H1 (cell line): ENCODE data around the gene NNMT. TPM values are rescaled to one million over a fixed set of nuclear protein-coding genes. Genes with fewer than 3 reads are reported as not detected.

ENCODE experiments used
- CTCF ChIA-PET: fragments of 300-600 bp; sonication (Branson Sonifier 250); formaldehyde crosslinking; loops from one replicate; lab custom pipeline; 2021; ENCODE audit not compliant: partially characterized antibody; lab: Charles Lee
- POLR2A ChIA-PET: fragments of 300-600 bp; sonication (Branson Sonifier 250); formaldehyde crosslinking; loops from one replicate; lab custom pipeline; 2021; ENCODE audit warnings: inconsistent platforms; ENCODE audit not compliant: partially characterized antibody; lab: Charles Lee
- DNase-seq, 2 experiments: peaks; one replicate each; pipeline versions ENCODE4 v3.0.0 to v3.0.0-alpha.2; 2010 to 2022; ENCODE audit warnings: low spot score in 2 of 2, low read depth in 1 of 2, mixed read lengths in 1 of 2
- FAIRE-seq: peaks from 2 replicates; lab custom pipeline; 2011; peaks lifted over from hg19 to GRCh38; lab: Jason Lieb, UNC
- H2AFZ ChIP-seq: 2 replicates; pipeline ENCODE4 v1.8.1; 2012; ENCODE audit warnings: low read length, inconsistent platforms
- H2AK5ac ChIP-seq: 2 replicates; pipeline ENCODE4 v1.6.1; 2013; ENCODE audit warnings: low read depth, low read length
- H2BK120ac ChIP-seq: replicated peaks from 2 replicates; pipeline ENCODE3; 2013; ENCODE audit warnings: low read depth, low read length, inconsistent platforms
- H2BK12ac ChIP-seq: 2 replicates; pipeline ENCODE4 v1.6.1; 2013; ENCODE audit warnings: low read depth, low read length
- H2BK15ac ChIP-seq: 2 replicates; pipeline ENCODE4 v1.6.1; 2013; ENCODE audit warnings: low read length
- H2BK20ac ChIP-seq: 2 replicates; pipeline ENCODE4 v1.6.1; 2013; ENCODE audit warnings: low read length
- H2BK5ac ChIP-seq: 2 replicates; pipeline ENCODE4 v1.6.1; 2013; ENCODE audit warnings: low read depth, low read length
- H3K14ac ChIP-seq: 2 replicates; pipeline ENCODE4 v1.6.1; 2013; ENCODE audit warnings: inconsistent platforms; ENCODE audit not compliant: insufficient read length
- H3K18ac ChIP-seq: 2 replicates; pipeline ENCODE4 v1.6.1; 2013; ENCODE audit warnings: low read length; ENCODE audit errors: extremely low read depth
- H3K23ac ChIP-seq: 2 replicates; pipeline ENCODE4 v1.6.1; 2013; ENCODE audit warnings: inconsistent platforms; ENCODE audit not compliant: insufficient read length
- H3K23me2 ChIP-seq: 2 replicates; pipeline ENCODE4 v1.6.1; 2013; ENCODE audit warnings: low read depth, low read length
- H3K27ac ChIP-seq: 2 replicates; pipeline ENCODE4 v1.6.1; 2011; ENCODE audit warnings: low read depth, low read length, inconsistent platforms
- H3K27me3 ChIP-seq, 4 experiments: replicated peaks in 1 of 4; 1 replicate in 1 of 4; 2 replicates in 3 of 4; pipeline versions ENCODE4 v1.6.1 to v1.8.1; 2011 to 2013; ENCODE audit warnings: low read length in 3 of 4, mild to moderate bottlenecking in 3 of 4, inconsistent platforms in 2 of 4, mixed read lengths in 2 of 4, moderate library complexity in 1 of 4; ENCODE audit not compliant: control insufficient read depth in 3 of 4, insufficient read depth in 3 of 4; ENCODE audit errors: extremely low read depth in 1 of 4
- H3K36me3 ChIP-seq, 4 experiments: 2 replicates each; pipeline versions ENCODE4 v1.6.1 to v1.8.1; 2011 to 2013; ENCODE audit warnings: mild to moderate bottlenecking in 4 of 4, low read length in 3 of 4, moderate library complexity in 2 of 4, control low read depth in 1 of 4, inconsistent platforms in 1 of 4; ENCODE audit not compliant: insufficient read depth in 4 of 4, control insufficient read depth in 2 of 4
- H3K4ac ChIP-seq: replicated peaks from 2 replicates; pipeline ENCODE3; 2013; ENCODE audit warnings: low read length, low read depth, mixed read lengths, inconsistent platforms; ENCODE audit not compliant: insufficient read length
- H3K4me1 ChIP-seq, 4 experiments: replicated peaks in 1 of 4; 1 replicate in 1 of 4; 2 replicates in 3 of 4; pipeline versions ENCODE4 v1.6.1 to v1.8.1; 2011 to 2013; ENCODE audit warnings: low read length in 3 of 4, inconsistent platforms in 2 of 4, mixed read lengths in 1 of 4; ENCODE audit not compliant: insufficient read depth in 4 of 4, control insufficient read depth in 3 of 4
- H3K4me2 ChIP-seq, 2 experiments: 2 replicates each; pipeline versions ENCODE4 v1.6.1 to v1.8.1; 2011 to 2013; ENCODE audit warnings: low read depth in 2 of 2, low read length in 2 of 2, control low read depth in 1 of 2, inconsistent platforms in 1 of 2, mild to moderate bottlenecking in 1 of 2; ENCODE audit not compliant: insufficient read depth in 1 of 2
- H3K4me3 ChIP-seq, 4 experiments: fragments of 200-600, 300-600 bp in 1 of 4; sonication (generic), shearing (Covaris generic), sonication (Bioruptor Twin) in 1 of 4; 2 replicates each; pipeline versions ENCODE4 v1.5.1 to v1.8.1; 2011 to 2016; ENCODE audit warnings: low read length in 4 of 4, low read depth in 3 of 4, control low read depth in 2 of 4, inconsistent platforms in 2 of 4, mild to moderate bottlenecking in 2 of 4, mixed read lengths in 1 of 4, moderate library complexity in 1 of 4; ENCODE audit not compliant: insufficient read depth in 2 of 4; ENCODE audit errors: extremely low read depth in 1 of 4
- H3K56ac ChIP-seq: replicated peaks from 2 replicates; pipeline ENCODE3; 2013; ENCODE audit warnings: low read depth, mild to moderate bottlenecking, mixed read lengths, low read length, inconsistent platforms; ENCODE audit not compliant: insufficient read length
- H3K79me1 ChIP-seq: 2 replicates; pipeline ENCODE4 v1.6.1; 2013; ENCODE audit warnings: low read depth, low read length, control low read depth
- H3K79me2 ChIP-seq, 2 experiments: 2 replicates each; pipeline versions ENCODE4 v1.6.1 to v1.8.1; 2012 to 2013; ENCODE audit warnings: low read length in 2 of 2, mild to moderate bottlenecking in 2 of 2, inconsistent platforms in 1 of 2; ENCODE audit not compliant: insufficient read depth in 2 of 2, control insufficient read depth in 1 of 2
- H3K9ac ChIP-seq, 4 experiments: replicated peaks in 1 of 4; 1 replicate in 1 of 4; 2 replicates in 3 of 4; pipeline versions ENCODE4 v1.6.1 to v1.8.1; 2011 to 2013; ENCODE audit warnings: low read depth in 3 of 4, low read length in 3 of 4, control low read depth in 2 of 4, mild to moderate bottlenecking in 2 of 4, moderate library complexity in 2 of 4, inconsistent platforms in 1 of 4; ENCODE audit errors: extremely low read depth in 1 of 4
- H3K9me3 ChIP-seq, 2 experiments: 2 replicates each; pipeline versions ENCODE4 v1.6.1 to v1.8.1; 2012 to 2013; ENCODE audit warnings: mild to moderate bottlenecking in 2 of 2, moderate library complexity in 2 of 2, control low read depth in 1 of 2, inconsistent platforms in 1 of 2, low read depth in 1 of 2, low read length in 1 of 2, mixed read lengths in 1 of 2; ENCODE audit not compliant: insufficient read depth in 2 of 2
- H4K20me1 ChIP-seq, 2 experiments: replicated peaks in 1 of 2; 2 replicates each; pipeline versions ENCODE3 to v1.8.1; 2011 to 2013; ENCODE audit warnings: inconsistent platforms in 2 of 2, low read length in 2 of 2, mild to moderate bottlenecking in 1 of 2; ENCODE audit not compliant: insufficient read depth in 2 of 2, control insufficient read depth in 1 of 2
- H4K5ac ChIP-seq: 2 replicates; pipeline ENCODE4 v1.6.1; 2013; ENCODE audit warnings: low read length, low read depth, mixed read lengths, inconsistent platforms; ENCODE audit not compliant: insufficient read length
- H4K8ac ChIP-seq: 2 replicates; pipeline ENCODE4 v1.8.0; 2013; ENCODE audit warnings: mild to moderate bottlenecking, moderate library complexity, low read length, inconsistent platforms; ENCODE audit not compliant: insufficient read depth; ENCODE audit errors: extremely low read depth
- H4K91ac ChIP-seq: replicated peaks from 2 replicates; pipeline ENCODE3; 2013; ENCODE audit warnings: low read length, mixed read lengths, inconsistent platforms; ENCODE audit not compliant: insufficient read length
- CTBP2 ChIP-seq: IDR thresholded peaks from 2 replicates; pipeline ENCODE4 v1.7.0; 2011; ENCODE audit warnings: borderline replicate concordance, mild to moderate bottlenecking, moderate library complexity, mixed read lengths, low read length; ENCODE audit not compliant: insufficient read depth, insufficient read length
- GTF2F1 ChIP-seq: IDR thresholded peaks from 2 replicates; pipeline ENCODE4 v1.6.1; 2012; ENCODE audit warnings: low read depth, low read length, improper control_type of control experiment, borderline replicate concordance
- JUN ChIP-seq: IDR thresholded peaks from 2 replicates; pipeline ENCODE4 v1.6.1; 2011; ENCODE audit warnings: low read depth, mild to moderate bottlenecking, improper control_type of control experiment, low read length
- RBBP5 ChIP-seq: IDR thresholded peaks from 2 replicates; pipeline ENCODE4 v1.7.1; 2012; ENCODE audit warnings: low read depth, mild to moderate bottlenecking, inconsistent platforms, low read length, moderate library complexity, borderline replicate concordance
- RNF2 ChIP-seq: fragments of 200-900, 300-1000 bp; sonication (generic); IDR thresholded peaks from 2 replicates; pipeline ENCODE4 v1.7.1; 2016; ENCODE audit warnings: borderline replicate concordance, low read depth, mild to moderate bottlenecking, antibody characterized with exemption, low read length; ENCODE audit not compliant: poor library complexity, severe bottlenecking; ENCODE audit errors: missing control alignments
- WGBS, 2 experiments: shearing (Covaris generic) in 1 of 2; methylation state at CpG; one replicate each; pipeline versions ENCODE4 v1.1.6 to v1.1.7; 2013 to 2015; ENCODE audit warnings: low lambda C conversion rate in 2 of 2, mixed read lengths in 2 of 2, inconsistent platforms in 1 of 2, low coverage in 1 of 2, missing lambda C conversion rate in 1 of 2; ENCODE audit not compliant: insufficient replicate concordance in 2 of 2, insufficient coverage in 1 of 2, insufficient read length in 1 of 2; ENCODE audit errors: extremely low coverage in 1 of 2, missing lambda C conversion rate in 1 of 2; 5-methylcytosine and 5-hydroxymethylcytosine counted together
- polyA plus RNA-seq, 7 experiments: library from polyadenylated mRNA; depleted of rRNA in 3 of 7; stranded (reverse) in 5 of 7; unstranded in 2 of 7; fragments of >200 nt in 5 of 7; fragments of 200-250 nt in 2 of 7; gene quantifications; 1 replicate in 5 of 7; 2 replicates in 1 of 7; 4 replicates in 1 of 7; pipeline versions ENCODE4 v1.2.1 to v1.2.3, GENCODE V29; 2011 to 2013; ENCODE audit warnings: missing spikeins in 2 of 7, mixed read lengths in 2 of 7
- total RNA-seq: library from RNA; stranded (reverse); fragmentation: NEBNext Ultra II Directional; extraction: Animal tissue kit (Norgen Biotek cat#: 25700); gene quantifications from 2 replicates; pipeline ENCODE4 v1.2.1, GENCODE V29; 2021

NNMT gene
- total and polyA plus RNA-seq, 2 of the 8 experiments (the other 6 are each of a cell fraction or from before 2014, with no cell fraction given) = not detected

GRCh38 chr11:114271316-114271715 is 24.9 kb upstream of the NNMT start:
- no peak for DNase-seq
- H3K23me2 ChIP-seq = no peaks in the 10 kb centered on the region
- H3K9ac ChIP-seq = no peak overlapping the region
- no peak overlapping the region for H4K91ac ChIP-seq
- no peaks in the 10 kb centered on the region for H4K20me1 ChIP-seq
- no peak overlapping the region for H2BK12ac ChIP-seq
- no peak for FAIRE-seq
- H4K8ac ChIP-seq = no peak overlapping the region
- H2AK5ac ChIP-seq = no peak overlapping the region
- WGBS, 2 experiments = 86% methylated on average over 2 of the region's 2 CpGs; no CpG with 5 or more reads in 1 of the 2 experiments
- no peak overlapping the region for H4K5ac ChIP-seq
- ChIA-PET POLR2A (no interaction called here), CTCF (interaction anchor here (1.0 to 12.4 kb wide), 3 partner anchors 9 to 276 kb away, joined by 3 to 123 read pairs (median 3); no protein-coding TSS in a partner anchor)
- no peak overlapping the region for H2BK15ac ChIP-seq
- no peaks in the 10 kb centered on the region for H3K79me2 ChIP-seq
- H3K79me1 ChIP-seq = no peaks in the 10 kb centered on the region
- H3K27ac ChIP-seq = no peak overlapping the region
- no peak overlapping the region for H3K4me3 ChIP-seq
- H3K56ac ChIP-seq = no peak overlapping the region
- H3K27me3 ChIP-seq = peaks cover 0 to 1% (median 0%) of the 10 kb centered on the region in 4 experiments; a peak in 1 of 7 replicates
- H2BK5ac ChIP-seq = no peak overlapping the region
- H3K4me1 ChIP-seq = no peaks in the 10 kb centered on the region
- no peak overlapping the region for H2BK120ac ChIP-seq
- no peak overlapping the region for H2BK20ac ChIP-seq
- H3K4me2 ChIP-seq = no peak overlapping the region
- no peak overlapping the region for H3K23ac ChIP-seq
- TF ChIP-seq RNF2 = no peak
- no peak for TF ChIP-seq GTF2F1
- TF ChIP-seq CTBP2 = no peak
- no peak for TF ChIP-seq JUN
- TF ChIP-seq RBBP5 = no peak
- H3K9me3 ChIP-seq = no peaks in the 10 kb centered on the region
- H2AFZ ChIP-seq = no peak overlapping the region
- H3K18ac ChIP-seq = no peak overlapping the region
- no peaks in the 10 kb centered on the region for H3K36me3 ChIP-seq
- no peak overlapping the region for H3K14ac ChIP-seq
- no peak overlapping the region for H3K4ac ChIP-seq
